ENCODE measurements around the gene TSHZ2.

- TF ChIP-seq CTCF (IDR thresholded peaks at IDR 0.05) (no peak), POLR2A (IDR thresholded peaks at IDR 0.05) (no peak)
Observed at GRCh38 chr20:52965819-52966218, 6.3 kb upstream of the TSHZ2 start.

Measured in vagina (tissue), 2 donors.